Liver (tissue), 9 donors: Measurements from ENCODE around the gene ASIC4. TPM values are rescaled to one million over a fixed set of nuclear protein-coding genes. Genes with fewer than 3 reads are reported as not detected.

Experiments
- DNase-seq: peaks from one replicate; pipeline ENCODE4 v3.0.0-alpha.2; 2017; ENCODE audit warnings: low spot score
- H3K27ac ChIP-seq, 2 donors: one replicate each; pipeline ENCODE4 v1.7.0; 2013; ENCODE audit warnings: inconsistent platforms in 2 of 2, low read length in 2 of 2, control low read depth in 1 of 2, low read depth in 1 of 2, mild to moderate bottlenecking in 1 of 2
- H3K27me3 ChIP-seq, 4 donors: one replicate each; pipeline versions ENCODE4 v1.6.1 to v1.7.0; 2013; ENCODE audit warnings: low read length in 3 of 4, inconsistent platforms in 1 of 4, mild to moderate bottlenecking in 1 of 4, moderate library complexity in 1 of 4; ENCODE audit not compliant: control insufficient read depth in 4 of 4, insufficient read depth in 4 of 4
- H3K36me3 ChIP-seq, 4 donors: one replicate each; pipeline versions ENCODE4 v1.6.1 to v1.7.0; 2013; ENCODE audit warnings: low read length in 3 of 4, mild to moderate bottlenecking in 3 of 4, low read depth in 1 of 4, moderate library complexity in 1 of 4; ENCODE audit not compliant: control insufficient read depth in 4 of 4, insufficient read depth in 3 of 4
- H3K4me1 ChIP-seq, 4 donors: one replicate each; pipeline versions ENCODE4 v1.6.1 to v1.7.0; 2013; ENCODE audit warnings: low read length in 3 of 4, mild to moderate bottlenecking in 3 of 4, moderate library complexity in 1 of 4; ENCODE audit not compliant: control insufficient read depth in 4 of 4, insufficient read depth in 4 of 4
- H3K4me3 ChIP-seq, 3 donors: one replicate each; pipeline versions ENCODE4 v1.6.1 to v1.7.0; 2013; ENCODE audit warnings: low read length in 3 of 3, control low read depth in 1 of 3, low read depth in 1 of 3, mild to moderate bottlenecking in 1 of 3
- H3K9ac ChIP-seq, 2 donors: one replicate each; pipeline ENCODE4 v1.7.0; 2013; ENCODE audit warnings: low read length in 2 of 2, mild to moderate bottlenecking in 2 of 2, moderate library complexity in 2 of 2, control low read depth in 1 of 2, low read depth in 1 of 2
- H3K9me3 ChIP-seq, 4 donors: one replicate each; pipeline versions ENCODE4 v1.6.1 to v1.7.0; 2013; ENCODE audit warnings: low read length in 3 of 4; ENCODE audit not compliant: control insufficient read depth in 4 of 4
- EGR1 ChIP-seq, 2 donors: IDR thresholded peaks; 2 replicates each; pipeline ENCODE4 v1.6.1; 2016 to 2018; ENCODE audit warnings: antibody characterized with exemption in 2 of 2, low read depth in 2 of 2
- FOXA1 ChIP-seq: IDR thresholded peaks from 2 replicates; pipeline ENCODE4 v1.6.1; 2016; ENCODE audit warnings: antibody characterized with exemption
- FOXA2 ChIP-seq: IDR thresholded peaks from 2 replicates; pipeline ENCODE4 v1.6.1; 2016; ENCODE audit warnings: antibody characterized with exemption
- HNF4A ChIP-seq, 2 donors: conservative IDR thresholded peaks; 2 replicates each; pipeline ENCODE4 v1.6.1; 2016; ENCODE audit warnings: antibody characterized with exemption in 2 of 2, mild to moderate bottlenecking in 2 of 2
- HNF4G ChIP-seq: IDR thresholded peaks from 2 replicates; pipeline ENCODE4 v1.6.1; 2016; ENCODE audit warnings: antibody characterized with exemption
- JUND ChIP-seq, 2 donors: IDR thresholded peaks; 2 replicates each; pipeline ENCODE4 v1.6.1; 2016; ENCODE audit warnings: antibody characterized with exemption in 2 of 2
- NR2F2 ChIP-seq: IDR thresholded peaks from 2 replicates; pipeline ENCODE4 v1.6.1; 2016; ENCODE audit warnings: antibody characterized with exemption
- RXRA ChIP-seq, 2 donors: IDR thresholded peaks; 2 replicates each; pipeline ENCODE4 v1.6.1; 2017 to 2018; ENCODE audit warnings: antibody characterized with exemption in 2 of 2, mild to moderate bottlenecking in 1 of 2
- SP1 ChIP-seq: IDR thresholded peaks from 2 replicates; pipeline ENCODE4 v1.6.1; 2018; ENCODE audit warnings: antibody characterized with exemption, mild to moderate bottlenecking
- TAF1 ChIP-seq: conservative IDR thresholded peaks from 2 replicates; pipeline ENCODE4 v1.6.1; 2016; ENCODE audit warnings: antibody characterized with exemption, mild to moderate bottlenecking
- WGBS: extraction: QIAGEN DNeasy Blood & Tissue Kit; methylation state at CpG from one replicate; pipeline ENCODE4 v1.1.7; 2013; 5-methylcytosine and 5-hydroxymethylcytosine counted together
- polyA plus RNA-seq, 2 donors: library from polyadenylated mRNA; stranded (reverse) in 1 of 2; unstranded in 1 of 2; fragments of 200-250 nt in 1 of 2; fragments of >200 nt in 1 of 2; fragmentation: Nextera tagmentation in 1 of 2; extraction: Ambion mirVana in 1 of 2; gene quantifications; one replicate each; pipeline versions ENCODE4 v1.2.1 to v1.2.3, GENCODE V29; 2013 to 2015
- total RNA-seq, 2 donors: library from RNA; depleted of rRNA; stranded (reverse); fragments of >200 nt; gene quantifications; one replicate each; pipeline ENCODE4 v1.2.3, GENCODE V29; 2014
- TF ChIP-seq, protein P1 (sequence below): IDR thresholded peaks from 2 replicates; pipeline ENCODE4 v1.6.1; 2016; ENCODE audit warnings: antibody characterized with exemption
- TF ChIP-seq, protein P2 (sequence below): IDR thresholded peaks from 2 replicates; pipeline ENCODE4 v1.6.1; 2016; ENCODE audit warnings: antibody characterized with exemption, mild to moderate bottlenecking
- TF ChIP-seq, protein P3 (sequence below): IDR thresholded peaks from 2 replicates; pipeline ENCODE4 v1.6.1; 2016; ENCODE audit warnings: antibody characterized with exemption
- TF ChIP-seq, protein P4 (sequence below): fragments of 150-350 bp; IDR thresholded peaks from 2 replicates; pipeline ENCODE4 v1.5.1; 2017; ENCODE audit warnings: improper control_type of control experiment, low read depth, low read length; ENCODE audit not compliant: missing input control
- TF ChIP-seq, protein P5 (sequence below): IDR thresholded peaks from 2 replicates; pipeline ENCODE4 v1.6.1; 2016; ENCODE audit warnings: antibody characterized with exemption
- donor health status: healthy.
- donor health status: healthy.
- donor health status: healthy.
- donor health status: healthy.
- donor health status: healthy.

The ASIC4 gene
- total and polyA plus RNA-seq, 4 donors = 0.08 to 1.5 TPM; not detected in 2

DNA sequence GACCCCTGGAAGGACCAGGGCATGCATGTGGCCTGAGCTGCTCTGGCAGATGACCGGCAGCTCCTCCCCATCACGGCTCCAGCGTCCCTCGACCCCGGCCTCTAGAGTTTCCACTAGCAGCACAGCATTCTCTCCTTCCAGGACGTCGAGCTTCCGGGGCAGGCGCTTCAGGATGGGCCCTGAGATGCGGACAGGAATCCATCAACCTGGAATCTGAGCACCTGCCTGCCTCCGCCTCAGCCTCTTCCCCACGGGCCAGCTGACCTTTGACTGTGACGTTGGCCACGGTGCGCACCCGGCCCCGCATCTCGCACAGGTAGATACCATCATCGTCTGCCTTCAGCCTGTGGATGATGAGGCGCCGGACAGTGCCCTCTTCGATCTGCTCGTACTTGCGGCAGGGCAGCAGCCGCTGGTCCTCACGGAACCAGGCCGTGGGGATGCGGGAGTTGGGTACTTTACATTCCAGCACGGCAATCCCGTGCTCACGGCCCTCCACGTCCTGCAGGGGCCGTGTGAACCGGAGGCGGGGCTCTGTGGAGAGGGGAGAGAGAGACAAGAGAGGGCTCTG is 53.6 kb downstream of the ASIC4 start:
- no peaks in the 10 kb centered on the region for H3K27me3 ChIP-seq
- peaks cover 4 to 15% (median 6%) of the 10 kb centered on the region in 4 donors for H3K4me1 ChIP-seq
- no peak overlapping the region for H3K4me3 ChIP-seq
- TF ChIP-seq EGR1 (IDR thresholded peaks at IDR 0.05; ENCODE audit: low read depth in 2 of 2) (no peak), HNF4A (conservative IDR thresholded peaks at IDR 0.05) (no peak), FOXA2 (no peak), JUND (IDR thresholded peaks at IDR 0.05) (no peak), TAF1 (no peak), RXRA (IDR thresholded peaks at IDR 0.05) (no peak)
- TF ChIP-seq, protein P1, sequence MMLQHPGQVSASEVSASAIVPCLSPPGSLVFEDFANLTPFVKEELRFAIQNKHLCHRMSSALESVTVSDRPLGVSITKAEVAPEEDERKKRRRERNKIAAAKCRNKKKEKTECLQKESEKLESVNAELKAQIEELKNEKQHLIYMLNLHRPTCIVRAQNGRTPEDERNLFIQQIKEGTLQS = no peak
- no peak overlapping the region for H3K9ac ChIP-seq
- peaks cover 0 to 6% (median 4%) of the 10 kb centered on the region in 4 donors for H3K36me3 ChIP-seq
- no peaks in the 10 kb centered on the region for H3K9me3 ChIP-seq
- no peak for DNase-seq
- H3K27ac ChIP-seq = no peak overlapping the region
- 94% methylated on average over 35 of the region's 35 CpGs for WGBS

DNA sequence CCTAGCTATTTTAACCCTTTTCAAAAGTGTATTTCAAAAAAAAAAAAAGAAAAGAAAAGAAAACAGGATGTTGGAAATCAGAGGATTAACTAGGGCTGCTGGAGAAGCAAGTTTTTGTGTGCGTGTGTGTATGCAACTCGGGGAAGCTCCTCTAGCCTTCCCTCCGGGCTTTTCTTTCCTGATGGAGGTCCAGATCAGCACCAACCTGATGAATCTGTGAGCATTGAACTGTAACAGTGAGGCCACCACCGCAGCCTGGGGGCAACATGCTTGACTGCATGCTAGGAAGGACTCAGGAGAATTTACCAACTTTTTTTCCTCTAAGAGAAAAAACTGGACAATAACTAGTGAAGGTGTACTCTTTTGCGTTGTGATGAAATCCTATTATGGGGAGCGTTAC is 54.8 kb downstream of the ASIC4 start:
- WGBS = 96% methylated on average over 6 of the region's 6 CpGs
- H3K4me1 ChIP-seq = peaks cover 4 to 15% (median 6%) of the 10 kb centered on the region in 4 donors
- H3K36me3 ChIP-seq = peaks cover 0 to 6% (median 3%) of the 10 kb centered on the region in 4 donors
- no peaks in the 10 kb centered on the region for H3K27me3 ChIP-seq
- no peak overlapping the region for H3K9ac ChIP-seq
- TF ChIP-seq FOXA1 = no peak
- TF ChIP-seq NR2F2 = no peak
- TF ChIP-seq FOXA2 = no peak
- TF ChIP-seq, protein P2, sequence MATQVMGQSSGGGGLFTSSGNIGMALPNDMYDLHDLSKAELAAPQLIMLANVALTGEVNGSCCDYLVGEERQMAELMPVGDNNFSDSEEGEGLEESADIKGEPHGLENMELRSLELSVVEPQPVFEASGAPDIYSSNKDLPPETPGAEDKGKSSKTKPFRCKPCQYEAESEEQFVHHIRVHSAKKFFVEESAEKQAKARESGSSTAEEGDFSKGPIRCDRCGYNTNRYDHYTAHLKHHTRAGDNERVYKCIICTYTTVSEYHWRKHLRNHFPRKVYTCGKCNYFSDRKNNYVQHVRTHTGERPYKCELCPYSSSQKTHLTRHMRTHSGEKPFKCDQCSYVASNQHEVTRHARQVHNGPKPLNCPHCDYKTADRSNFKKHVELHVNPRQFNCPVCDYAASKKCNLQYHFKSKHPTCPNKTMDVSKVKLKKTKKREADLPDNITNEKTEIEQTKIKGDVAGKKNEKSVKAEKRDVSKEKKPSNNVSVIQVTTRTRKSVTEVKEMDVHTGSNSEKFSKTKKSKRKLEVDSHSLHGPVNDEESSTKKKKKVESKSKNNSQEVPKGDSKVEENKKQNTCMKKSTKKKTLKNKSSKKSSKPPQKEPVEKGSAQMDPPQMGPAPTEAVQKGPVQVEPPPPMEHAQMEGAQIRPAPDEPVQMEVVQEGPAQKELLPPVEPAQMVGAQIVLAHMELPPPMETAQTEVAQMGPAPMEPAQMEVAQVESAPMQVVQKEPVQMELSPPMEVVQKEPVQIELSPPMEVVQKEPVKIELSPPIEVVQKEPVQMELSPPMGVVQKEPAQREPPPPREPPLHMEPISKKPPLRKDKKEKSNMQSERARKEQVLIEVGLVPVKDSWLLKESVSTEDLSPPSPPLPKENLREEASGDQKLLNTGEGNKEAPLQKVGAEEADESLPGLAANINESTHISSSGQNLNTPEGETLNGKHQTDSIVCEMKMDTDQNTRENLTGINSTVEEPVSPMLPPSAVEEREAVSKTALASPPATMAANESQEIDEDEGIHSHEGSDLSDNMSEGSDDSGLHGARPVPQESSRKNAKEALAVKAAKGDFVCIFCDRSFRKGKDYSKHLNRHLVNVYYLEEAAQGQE = no peak
- H3K9me3 ChIP-seq = no peaks in the 10 kb centered on the region
- no peak overlapping the region for H3K27ac ChIP-seq
- H3K4me3 ChIP-seq = no peak overlapping the region
- no peak for DNase-seq

DNA sequence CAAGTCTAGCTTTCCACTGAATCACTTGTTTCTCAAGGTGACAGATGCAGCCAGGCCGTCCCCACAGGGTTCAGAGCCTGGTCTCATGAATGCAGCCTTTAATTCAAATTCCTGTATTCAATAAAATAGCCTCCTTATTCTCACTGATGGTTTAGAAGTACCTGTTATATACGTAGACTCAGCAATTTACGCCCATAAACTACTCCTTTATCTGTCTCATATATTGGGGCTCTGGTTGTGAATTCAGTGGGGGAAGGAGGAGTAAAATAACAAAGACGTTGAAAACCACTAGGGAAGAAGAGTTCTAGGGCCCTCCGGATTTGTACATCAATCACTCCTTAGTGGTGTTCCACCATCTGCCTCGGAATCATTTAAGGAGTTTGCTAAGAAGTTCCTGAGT is 55.4 kb downstream of the ASIC4 start:
- no peak for DNase-seq
- Histone ChIP-seq H3K9ac (no peak overlapping the region), H3K4me3 (no peak overlapping the region), H3K36me3 (peaks cover 0 to 6% (median 2%) of the 10 kb centered on the region in 4 donors), H3K27me3 (no peaks in the 10 kb centered on the region), H3K27ac (no peak overlapping the region), H3K9me3 (no peaks in the 10 kb centered on the region), H3K4me1 (peaks cover 4 to 15% (median 6%) of the 10 kb centered on the region in 4 donors)
- WGBS = 95% methylated on average over 6 of the region's 6 CpGs
- TF ChIP-seq, protein P3, sequence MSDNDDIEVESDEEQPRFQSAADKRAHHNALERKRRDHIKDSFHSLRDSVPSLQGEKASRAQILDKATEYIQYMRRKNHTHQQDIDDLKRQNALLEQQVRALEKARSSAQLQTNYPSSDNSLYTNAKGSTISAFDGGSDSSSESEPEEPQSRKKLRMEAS = no peak
- TF ChIP-seq RXRA (IDR thresholded peaks at IDR 0.05) = no peak
- no peak for TF ChIP-seq FOXA2
- TF ChIP-seq, protein P2 = no peak
- TF ChIP-seq, protein P4, sequence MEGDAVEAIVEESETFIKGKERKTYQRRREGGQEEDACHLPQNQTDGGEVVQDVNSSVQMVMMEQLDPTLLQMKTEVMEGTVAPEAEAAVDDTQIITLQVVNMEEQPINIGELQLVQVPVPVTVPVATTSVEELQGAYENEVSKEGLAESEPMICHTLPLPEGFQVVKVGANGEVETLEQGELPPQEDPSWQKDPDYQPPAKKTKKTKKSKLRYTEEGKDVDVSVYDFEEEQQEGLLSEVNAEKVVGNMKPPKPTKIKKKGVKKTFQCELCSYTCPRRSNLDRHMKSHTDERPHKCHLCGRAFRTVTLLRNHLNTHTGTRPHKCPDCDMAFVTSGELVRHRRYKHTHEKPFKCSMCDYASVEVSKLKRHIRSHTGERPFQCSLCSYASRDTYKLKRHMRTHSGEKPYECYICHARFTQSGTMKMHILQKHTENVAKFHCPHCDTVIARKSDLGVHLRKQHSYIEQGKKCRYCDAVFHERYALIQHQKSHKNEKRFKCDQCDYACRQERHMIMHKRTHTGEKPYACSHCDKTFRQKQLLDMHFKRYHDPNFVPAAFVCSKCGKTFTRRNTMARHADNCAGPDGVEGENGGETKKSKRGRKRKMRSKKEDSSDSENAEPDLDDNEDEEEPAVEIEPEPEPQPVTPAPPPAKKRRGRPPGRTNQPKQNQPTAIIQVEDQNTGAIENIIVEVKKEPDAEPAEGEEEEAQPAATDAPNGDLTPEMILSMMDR = no peak
- TF ChIP-seq EGR1 (IDR thresholded peaks at IDR 0.05; ENCODE audit: low read depth in 2 of 2) = no peak
- no peak for TF ChIP-seq JUND (IDR thresholded peaks at IDR 0.05)
- TF ChIP-seq, protein P5, sequence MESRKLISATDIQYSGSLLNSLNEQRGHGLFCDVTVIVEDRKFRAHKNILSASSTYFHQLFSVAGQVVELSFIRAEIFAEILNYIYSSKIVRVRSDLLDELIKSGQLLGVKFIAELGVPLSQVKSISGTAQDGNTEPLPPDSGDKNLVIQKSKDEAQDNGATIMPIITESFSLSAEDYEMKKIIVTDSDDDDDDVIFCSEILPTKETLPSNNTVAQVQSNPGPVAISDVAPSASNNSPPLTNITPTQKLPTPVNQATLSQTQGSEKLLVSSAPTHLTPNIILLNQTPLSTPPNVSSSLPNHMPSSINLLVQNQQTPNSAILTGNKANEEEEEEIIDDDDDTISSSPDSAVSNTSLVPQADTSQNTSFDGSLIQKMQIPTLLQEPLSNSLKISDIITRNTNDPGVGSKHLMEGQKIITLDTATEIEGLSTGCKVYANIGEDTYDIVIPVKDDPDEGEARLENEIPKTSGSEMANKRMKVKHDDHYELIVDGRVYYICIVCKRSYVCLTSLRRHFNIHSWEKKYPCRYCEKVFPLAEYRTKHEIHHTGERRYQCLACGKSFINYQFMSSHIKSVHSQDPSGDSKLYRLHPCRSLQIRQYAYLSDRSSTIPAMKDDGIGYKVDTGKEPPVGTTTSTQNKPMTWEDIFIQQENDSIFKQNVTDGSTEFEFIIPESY = no peak
- TF ChIP-seq NR2F2 = no peak
- TF ChIP-seq, protein P1 = no peak
- TF ChIP-seq SP1 = no peak
- no peak for TF ChIP-seq HNF4G
- TF ChIP-seq HNF4A (conservative IDR thresholded peaks at IDR 0.05) = no peak
